Ishikawa (cell line): ENCODE measurements around the gene RREB1.

Experiments used
- CEBPB ChIP-seq: IDR thresholded peaks from 2 replicates; pipeline ENCODE4 v1.6.1; 2012
- CREB1 ChIP-seq: IDR thresholded peaks from 2 replicates; pipeline ENCODE4 v1.6.1; 2012; ENCODE audit warnings: low read depth
- EGR1 ChIP-seq: IDR thresholded peaks from 2 replicates; pipeline ENCODE4 v1.6.1; 2012
- EP300 ChIP-seq: IDR thresholded peaks from 2 replicates; pipeline ENCODE4 v1.6.1; 2012; ENCODE audit warnings: borderline replicate concordance
- FOXM1 ChIP-seq: IDR thresholded peaks from 2 replicates; pipeline ENCODE4 v1.6.1; 2012; ENCODE audit warnings: low read depth, borderline replicate concordance
- MAX ChIP-seq: IDR thresholded peaks from 2 replicates; pipeline ENCODE4 v1.6.1; 2012
- NFIC ChIP-seq: IDR thresholded peaks from 2 replicates; pipeline ENCODE4 v1.6.1; 2012
- RAD21 ChIP-seq: IDR thresholded peaks from 2 replicates; pipeline ENCODE4 v1.6.1; 2012; ENCODE audit warnings: low read depth
- REST ChIP-seq: IDR thresholded peaks from 2 replicates; pipeline ENCODE4 v1.6.1; 2012; ENCODE audit warnings: low read depth, mild to moderate bottlenecking
- TAF1 ChIP-seq: IDR thresholded peaks from 2 replicates; pipeline ENCODE4 v1.6.1; 2012; ENCODE audit warnings: low read depth, mild to moderate bottlenecking
- TCF12 ChIP-seq: IDR thresholded peaks from 2 replicates; pipeline ENCODE4 v1.6.1; 2012; ENCODE audit warnings: low read depth
- TEAD4 ChIP-seq: IDR thresholded peaks from 2 replicates; pipeline ENCODE4 v1.6.1; 2012
- USF1 ChIP-seq: IDR thresholded peaks from 2 replicates; pipeline ENCODE4 v1.6.1; 2012
- YY1 ChIP-seq: IDR thresholded peaks from 2 replicates; pipeline ENCODE4 v1.6.1; 2012; ENCODE audit warnings: low read depth
- ZBTB7A ChIP-seq: IDR thresholded peaks from 2 replicates; pipeline ENCODE4 v1.6.1; 2012; ENCODE audit warnings: low read depth

The RREB1 gene

DNA sequence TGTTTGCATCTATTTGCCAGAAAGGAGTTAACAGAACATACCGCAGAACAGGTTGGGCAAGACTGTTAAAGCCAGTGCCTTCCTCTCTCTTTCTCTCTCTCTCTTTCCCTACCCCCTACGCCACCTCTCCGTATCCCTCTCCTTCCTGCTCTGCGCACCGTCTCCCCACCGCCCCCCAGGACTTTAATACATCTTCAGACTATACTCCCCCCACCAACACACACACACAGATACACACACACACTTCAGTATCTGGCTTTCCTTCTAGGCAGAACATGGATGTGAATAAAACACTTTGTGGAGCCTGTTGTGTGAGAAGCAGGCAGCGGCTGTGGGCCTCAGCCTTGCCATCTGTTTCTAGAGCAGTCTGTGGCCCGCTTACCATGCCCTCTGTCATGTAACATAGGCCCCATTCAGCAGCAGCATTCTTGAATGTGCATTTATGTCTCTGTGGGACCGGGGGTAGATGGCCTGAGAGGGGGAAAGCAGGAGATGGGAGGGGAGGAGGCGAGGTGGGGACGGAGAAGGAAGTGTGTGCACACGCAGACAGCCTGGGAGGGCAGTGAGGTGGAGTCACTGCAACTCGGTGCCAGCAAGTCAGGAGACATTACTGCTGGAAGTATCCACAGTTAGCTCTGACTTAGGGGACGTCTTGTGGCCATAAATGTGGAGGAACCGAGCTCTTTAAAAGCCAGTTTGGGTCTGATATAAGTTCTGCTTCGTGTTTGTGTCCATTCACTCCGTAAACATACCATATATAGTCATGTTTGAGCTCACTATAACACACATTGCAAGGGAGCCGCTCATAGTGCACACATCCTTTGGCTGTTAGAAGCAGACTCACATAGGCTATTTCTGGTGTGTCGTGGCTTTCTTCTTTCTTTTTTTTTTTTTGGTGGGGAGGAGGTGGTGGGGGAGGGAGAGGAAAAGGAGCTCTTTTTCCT lies 38.4 kb downstream of the RREB1 start:
- TF ChIP-seq TEAD4: peak; percentile 84
- peak; percentile 58 for TF ChIP-seq YY1
- TF ChIP-seq USF1: no peak
- peak; percentile 45 for TF ChIP-seq MAX
- TF ChIP-seq REST: no peak
- peak; percentile 84; the same call in 1 of the 2 replicates for TF ChIP-seq TCF12
- peak; percentile 42; the same call in 1 of the 2 replicates for TF ChIP-seq TAF1
- no peak for TF ChIP-seq ZBTB7A
- peak; percentile 72 for TF ChIP-seq EP300
- TF ChIP-seq FOXM1: peak; percentile 50; the same call in 1 of the 2 replicates
- no peak for TF ChIP-seq EGR1
- no peak for TF ChIP-seq CREB1
- TF ChIP-seq RAD21: peak; percentile 4; the same call in 1 of the 2 replicates
- TF ChIP-seq NFIC: peak; percentile 51
- peak; percentile 75 for TF ChIP-seq CEBPB

DNA sequence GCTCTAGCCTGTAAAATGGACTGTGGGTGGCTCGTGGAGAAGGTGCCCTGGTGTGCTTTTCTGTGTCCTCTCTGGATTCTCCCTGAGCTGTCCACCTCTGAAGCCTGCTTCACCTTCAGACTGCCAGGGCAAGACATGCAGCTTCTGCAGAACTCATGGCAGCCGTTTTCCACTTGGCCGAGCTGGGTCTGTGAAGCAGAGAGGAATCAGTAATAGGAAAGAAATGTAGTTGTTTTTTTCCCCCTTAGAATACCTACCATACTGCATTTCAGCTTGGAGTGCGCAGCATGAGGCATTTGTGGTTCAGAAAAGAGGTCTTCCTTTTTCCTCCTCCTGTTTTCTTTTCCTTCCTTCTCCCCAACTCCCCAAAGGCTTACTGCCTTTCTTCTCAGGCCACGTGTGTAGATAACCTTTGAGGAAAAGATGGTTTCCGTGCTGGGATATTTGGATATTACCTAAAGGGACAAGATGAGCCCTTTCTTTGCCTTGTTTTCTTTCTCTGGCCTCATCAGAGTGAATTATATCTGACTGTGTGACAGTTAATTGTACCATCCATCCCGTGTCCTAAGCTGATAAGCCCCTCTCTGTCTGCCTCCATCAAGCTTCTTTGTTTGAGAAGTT lies 39.4 kb downstream of the RREB1 start:
- no peak for TF ChIP-seq USF1
- TF ChIP-seq MAX: 0 out of 2 replicates have a peak, but pooled peaks have one; percentile 30
- TF ChIP-seq YY1: no peak
- TF ChIP-seq CREB1: no peak
- TF ChIP-seq NFIC: no peak

DNA sequence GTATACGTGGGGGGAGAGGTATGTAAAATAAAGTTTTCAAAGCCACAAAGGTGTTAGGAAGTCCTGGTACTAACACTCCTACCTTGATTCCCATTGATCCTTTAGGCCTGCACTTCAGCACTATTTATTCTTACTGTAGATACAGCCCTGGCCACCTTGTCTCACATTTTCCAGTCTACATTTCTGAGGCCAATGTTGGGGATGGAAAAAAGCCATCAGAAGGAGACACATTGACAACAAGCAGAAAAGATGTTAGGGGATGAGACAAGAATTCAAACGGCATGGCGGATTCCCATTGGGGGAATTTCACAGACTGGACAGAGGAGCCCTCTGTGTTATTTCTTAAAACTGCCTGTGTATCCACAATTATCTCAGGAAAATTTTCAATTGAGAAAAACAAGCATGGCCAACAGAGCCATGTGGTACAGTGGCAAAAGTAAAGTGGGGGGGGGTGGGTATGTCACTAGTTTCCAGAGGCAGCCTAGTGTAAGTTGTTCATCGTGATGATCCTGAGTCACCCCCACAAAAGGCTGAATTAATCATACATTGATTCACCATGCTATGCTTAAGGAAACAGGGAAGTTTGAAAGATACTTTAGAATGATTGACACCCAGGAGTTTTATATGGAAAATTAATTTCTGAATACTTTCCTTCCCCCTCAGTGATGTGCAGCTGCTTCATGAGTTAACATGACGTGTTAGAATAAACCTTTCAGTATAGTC lies 40.5 kb downstream of the RREB1 start:
- TF ChIP-seq CREB1 (no peak), NFIC (no peak), RAD21 (no peak), MAX (no peak), TEAD4 (no peak), REST (no peak), EP300 (no peak), CEBPB (no peak), EGR1 (no peak), YY1 (no peak), FOXM1 (no peak), TCF12 (no peak), USF1 (no peak), ZBTB7A (no peak), TAF1 (no peak)

DNA sequence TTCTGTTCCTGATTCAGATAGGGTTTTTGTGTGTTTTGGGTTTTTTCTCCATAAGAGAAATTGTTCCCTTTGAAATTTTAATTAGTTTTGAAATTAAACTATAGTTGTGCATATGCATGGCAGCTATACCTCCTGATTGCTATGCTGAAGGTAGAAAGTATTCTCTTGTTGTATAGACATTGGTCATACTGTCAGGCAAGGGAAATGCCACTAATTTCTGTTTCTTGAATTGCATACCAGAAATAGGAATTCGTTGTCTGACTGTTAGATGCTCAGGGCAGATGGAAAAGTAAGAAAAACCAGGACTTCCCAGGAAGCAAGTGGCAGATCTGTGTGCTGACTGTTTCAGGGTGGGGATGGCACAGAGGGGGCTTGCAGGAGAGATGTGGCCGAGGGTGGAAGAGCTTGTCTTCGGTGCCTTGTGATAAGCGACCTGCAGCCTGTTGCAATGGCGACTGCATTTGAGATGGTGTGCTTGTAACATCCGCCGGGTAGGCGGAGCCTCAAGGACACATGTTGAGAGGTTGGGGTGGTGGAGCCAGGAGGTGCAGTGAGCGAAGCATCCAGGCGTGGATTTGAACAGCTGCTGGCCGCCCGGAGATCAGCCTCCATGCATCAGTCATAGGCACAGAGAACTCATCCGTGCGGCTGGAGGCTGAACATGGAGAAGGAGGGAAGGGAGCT lies 42.8 kb downstream of the RREB1 start:
- TF ChIP-seq TAF1 (peak; percentile 46), CREB1 (no peak), YY1 (peak; percentile 85), TEAD4 (peak; percentile 15; the same call in 1 of the 2 replicates), RAD21 (no peak; the same call in 1 of the 2 replicates), FOXM1 (peak; percentile 66; the same call in 1 of the 2 replicates), REST (no peak), EP300 (no peak), MAX (peak; percentile 85), NFIC (0 out of 2 replicates have a peak, but pooled peaks have one; percentile 27), USF1 (no peak), TCF12 (peak; percentile 83), EGR1 (no peak), ZBTB7A (no peak), CEBPB (no peak; the same call in 1 of the 2 replicates)
